Activated CD8-positive, alpha-beta T cell treated with anti-CD3 and anti-CD28 coated beads for 36 hours (primary cell): ENCODE results near the gene CDNF. TPM values are rescaled to one million over a fixed set of nuclear protein-coding genes. Genes with fewer than 3 reads are reported as not detected.

Source experiments
- ATAC-seq: fragments of 200-7000 bp; cut with Tn5 transposase; one replicate; pipeline ENCODE4 v1.10.0; 2021; ENCODE audit warnings: mild to moderate bottlenecking, moderate library complexity
- CTCF ChIA-PET: fragments of 350-600 bp; sonication (Branson Sonifier 250); formaldehyde crosslinking; loops from one replicate; lab custom pipeline; 2021; ENCODE audit warnings: antibody characterized with exemption; lab: Charles Lee
- POLR2A ChIA-PET: fragments of 350-600 bp; sonication (Branson Sonifier 250); formaldehyde crosslinking; loops from one replicate; lab custom pipeline; 2021; ENCODE audit warnings: antibody characterized with exemption; lab: Charles Lee
- DNase-seq: peaks from one replicate; pipeline ENCODE4 v3.0.0-alpha.2; 2020
- H3K27ac Mint-ChIP-seq: one replicate; pipeline ENCODE4 v1.8.0; 2021; ENCODE audit warnings: mild to moderate bottlenecking, mixed read lengths
- H3K27me3 Mint-ChIP-seq: one replicate; pipeline ENCODE4 v1.8.0; 2021; ENCODE audit warnings: mixed read lengths
- H3K36me3 Mint-ChIP-seq: one replicate; pipeline ENCODE4 v1.8.0; 2021; ENCODE audit warnings: low read depth, mixed read lengths
- H3K4me1 Mint-ChIP-seq: one replicate; pipeline ENCODE4 v1.8.0; 2021; ENCODE audit warnings: low read depth, mixed read lengths
- H3K4me3 Mint-ChIP-seq: one replicate; pipeline ENCODE4 v1.8.0; 2021; ENCODE audit warnings: mild to moderate bottlenecking, moderate library complexity, mixed read lengths
- H3K9me3 Mint-ChIP-seq: one replicate; pipeline ENCODE4 v1.8.0; 2021; ENCODE audit warnings: mixed read lengths
- intact Hi-C: fragments of 100-400 bp; cut with micrococcal nuclease; formaldehyde crosslinking; loops from one replicate; pipeline ENCODE4 v1.10.0; 2022
- total RNA-seq, 2 experiments: library from RNA; stranded (reverse); gene quantifications; one replicate each; pipeline ENCODE4 v1.2.3, GENCODE V29; 2021
- TF ChIP-seq, protein P1 (sequence below): fragments of 200-600 bp; IDR thresholded peaks from one replicate; pipeline ENCODE4 v1.8.0; 2022; ENCODE audit warnings: antibody characterized with exemption, mild to moderate bottlenecking

The CDNF gene
- total RNA-seq, 2 experiments from 2014 or later = 1.5 to 1.8 TPM

- Mint-ChIP-seq H3K4me1 (peaks cover 8% of the 10 kb centered on the region), H3K9me3 (peaks cover 6% of the 10 kb centered on the region), H3K36me3 (no peaks in the 10 kb centered on the region), H3K4me3 (no peak overlapping the region), H3K27ac (peak overlapping the region; percentile 45), H3K27me3 (no peaks in the 10 kb centered on the region)
- DNase-seq = peak; percentile 6
- ChIA-PET CTCF (no interaction called here), POLR2A (no interaction called here)
- intact Hi-C loops = no loop called here
- ATAC-seq = peak; percentile 74
- TF ChIP-seq, protein P1, sequence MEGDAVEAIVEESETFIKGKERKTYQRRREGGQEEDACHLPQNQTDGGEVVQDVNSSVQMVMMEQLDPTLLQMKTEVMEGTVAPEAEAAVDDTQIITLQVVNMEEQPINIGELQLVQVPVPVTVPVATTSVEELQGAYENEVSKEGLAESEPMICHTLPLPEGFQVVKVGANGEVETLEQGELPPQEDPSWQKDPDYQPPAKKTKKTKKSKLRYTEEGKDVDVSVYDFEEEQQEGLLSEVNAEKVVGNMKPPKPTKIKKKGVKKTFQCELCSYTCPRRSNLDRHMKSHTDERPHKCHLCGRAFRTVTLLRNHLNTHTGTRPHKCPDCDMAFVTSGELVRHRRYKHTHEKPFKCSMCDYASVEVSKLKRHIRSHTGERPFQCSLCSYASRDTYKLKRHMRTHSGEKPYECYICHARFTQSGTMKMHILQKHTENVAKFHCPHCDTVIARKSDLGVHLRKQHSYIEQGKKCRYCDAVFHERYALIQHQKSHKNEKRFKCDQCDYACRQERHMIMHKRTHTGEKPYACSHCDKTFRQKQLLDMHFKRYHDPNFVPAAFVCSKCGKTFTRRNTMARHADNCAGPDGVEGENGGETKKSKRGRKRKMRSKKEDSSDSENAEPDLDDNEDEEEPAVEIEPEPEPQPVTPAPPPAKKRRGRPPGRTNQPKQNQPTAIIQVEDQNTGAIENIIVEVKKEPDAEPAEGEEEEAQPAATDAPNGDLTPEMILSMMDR = no peak
Measured at GRCh38 chr10:14782691-14783363, 55.0 kb downstream of the CDNF start.

DNA sequence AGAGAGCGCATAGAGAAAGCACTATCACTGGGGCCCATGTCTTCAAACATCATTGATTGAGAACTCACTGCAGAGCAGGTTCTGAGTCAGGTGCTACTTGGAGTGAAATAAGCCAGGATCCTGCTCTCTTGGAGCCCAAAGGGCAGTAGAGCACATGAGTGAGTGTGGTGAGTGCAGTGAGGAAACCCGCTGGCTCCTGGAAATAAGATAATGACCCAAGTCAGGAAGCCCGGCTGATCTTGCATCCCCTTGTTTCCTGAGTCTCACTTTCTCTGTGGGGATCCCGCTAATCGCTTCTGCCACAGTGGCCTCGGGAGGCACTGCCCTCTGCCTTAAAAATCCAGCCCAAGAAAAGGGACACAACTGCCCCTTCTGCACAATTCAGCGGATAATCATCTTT is 56.1 kb downstream of the CDNF start:
- Mint-ChIP-seq H3K27ac (no peak overlapping the region), H3K4me1 (peaks cover 8% of the 10 kb centered on the region), H3K4me3 (no peak overlapping the region), H3K9me3 (peaks cover 6% of the 10 kb centered on the region), H3K36me3 (no peaks in the 10 kb centered on the region), H3K27me3 (no peaks in the 10 kb centered on the region)
- intact Hi-C loops = no loop called here
- no peak for DNase-seq
- TF ChIP-seq, protein P1 = no peak
- no peak for ATAC-seq
- ChIA-PET POLR2A (no interaction called here), CTCF (no interaction called here)

DNA sequence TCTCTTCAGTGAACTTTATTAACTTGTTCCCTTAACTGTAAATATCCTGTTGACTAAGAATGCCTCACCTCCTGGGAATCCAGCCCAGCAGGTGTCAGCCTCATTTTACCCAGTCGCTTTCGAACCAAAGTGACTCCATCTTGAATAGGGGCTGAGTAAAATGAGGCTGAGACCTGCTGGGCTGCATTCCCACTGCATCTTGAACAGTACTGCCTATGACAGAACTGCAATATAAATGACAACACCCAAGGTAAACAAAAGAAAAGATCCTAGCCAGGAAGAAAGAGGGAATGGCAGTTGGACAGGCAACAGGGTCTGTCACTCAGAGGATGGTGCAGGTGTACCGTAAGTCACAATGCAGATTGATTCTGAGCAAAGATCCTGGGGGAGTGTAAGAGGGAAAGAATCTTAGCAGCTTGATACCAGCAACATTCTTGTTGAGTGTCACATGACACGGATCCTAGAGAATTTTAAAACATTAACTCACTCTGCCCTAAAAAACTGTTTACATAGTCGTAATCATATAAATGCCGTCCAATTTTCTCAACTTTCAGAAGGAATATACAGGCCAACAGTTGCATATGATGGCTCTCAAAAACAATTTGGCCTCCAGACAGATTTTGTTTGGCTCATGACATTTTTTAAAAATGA is 58.7 kb downstream of the CDNF start:
- Mint-ChIP-seq H3K36me3 (no peaks in the 10 kb centered on the region), H3K4me3 (no peak overlapping the region), H3K9me3 (no peaks in the 10 kb centered on the region), H3K27ac (no peak overlapping the region), H3K4me1 (peaks cover 8% of the 10 kb centered on the region), H3K27me3 (no peaks in the 10 kb centered on the region)
- ChIA-PET POLR2A (no interaction called here), CTCF (no interaction called here)
- no peak for DNase-seq
- TF ChIP-seq, protein P1 = no peak
- ATAC-seq = no peak
- intact Hi-C loops = no loop called here

GRCh38 chr10:14776546-14776945 is 61.3 kb downstream of the CDNF start:
- Mint-ChIP-seq H3K4me1 (no peaks in the 10 kb centered on the region), H3K27me3 (no peaks in the 10 kb centered on the region), H3K36me3 (no peaks in the 10 kb centered on the region), H3K9me3 (no peaks in the 10 kb centered on the region), H3K4me3 (no peak overlapping the region), H3K27ac (no peak overlapping the region)
- DNase-seq = no peak
- ATAC-seq = no peak
- CTCF ChIA-PET = interaction anchor here (1.0 kb wide), 1 partner anchor 46 kb away, joined by 3 read pairs; no protein-coding TSS in a partner anchor
- POLR2A ChIA-PET = interaction anchor here (0.6 kb wide), 1 partner anchor 23 kb away, joined by 3 read pairs; no protein-coding TSS in a partner anchor
- TF ChIP-seq, protein P1 = no peak
- intact Hi-C loops = no loop called here

DNA sequence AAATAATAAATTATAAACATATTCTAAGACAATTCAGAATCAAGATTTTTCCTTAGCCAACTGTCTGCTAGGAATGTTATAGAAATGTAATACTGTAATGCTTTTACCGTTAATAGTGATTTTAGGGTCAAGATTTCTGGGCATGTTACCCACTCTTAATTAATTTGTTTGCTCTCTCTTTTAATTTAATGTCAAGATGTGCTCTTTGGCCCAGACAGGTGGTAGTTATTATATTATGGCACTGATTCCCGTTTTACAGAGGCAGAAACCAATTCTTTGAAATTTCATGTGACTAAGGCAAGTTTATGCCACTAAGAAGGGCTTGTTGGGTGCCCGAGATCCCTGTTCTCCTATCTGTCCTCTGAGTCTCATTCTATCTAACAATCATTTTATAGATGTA is 62.2 kb downstream of the CDNF start:
- H3K27ac Mint-ChIP-seq = no peak overlapping the region
- no peaks in the 10 kb centered on the region for H3K36me3 Mint-ChIP-seq
- DNase-seq (no peak), ATAC-seq (no peak)
- TF ChIP-seq, protein P1 = no peak
- intact Hi-C loops = no loop called here
- POLR2A ChIA-PET = no interaction called here
- CTCF ChIA-PET = interaction anchor here (1.0 kb wide), 1 partner anchor 47 kb away, joined by 3 read pairs; no protein-coding TSS in a partner anchor
- H3K4me1 Mint-ChIP-seq = no peaks in the 10 kb centered on the region
- H3K9me3 Mint-ChIP-seq = no peaks in the 10 kb centered on the region
- H3K4me3 Mint-ChIP-seq = no peak overlapping the region
- no peaks in the 10 kb centered on the region for H3K27me3 Mint-ChIP-seq
